Left lung (tissue), 10 donors: ENCODE measurements around the gene OR13J1. TPM values are rescaled to one million over a fixed set of nuclear protein-coding genes. Genes with fewer than 3 reads are reported as not detected.

Experiments used
- ATAC-seq: fragments of 200-7000 bp; cut with Tn5 transposase; one replicate; pipeline ENCODE4 v1.9.1; 2020; ENCODE audit warnings: moderate library complexity
- DNase-seq, 4 donors: peaks; one replicate each; pipeline ENCODE4 v3.0.0-alpha.2; 2013 to 2020
- H3K27ac ChIP-seq, 2 donors: fragments of 200-600 bp; sonication (generic) in 1 of 2; one replicate each; pipeline versions ENCODE4 v1.5.0 to v1.8.0; 2020 to 2021
- H3K27me3 ChIP-seq, 2 donors: fragments of 200-600 bp; sonication (generic) in 1 of 2; one replicate each; pipeline versions ENCODE4 v1.5.0 to v1.8.0; 2020 to 2021
- H3K36me3 ChIP-seq, 2 donors: fragments of 200-600 bp; sonication (generic) in 1 of 2; one replicate each; pipeline versions ENCODE4 v1.5.0 to v1.8.0; 2020 to 2021
- H3K4me1 ChIP-seq, 2 donors: fragments of 200-600 bp; one replicate each; pipeline ENCODE4 v1.8.0; 2021
- H3K4me3 ChIP-seq, 2 donors: fragments of 200-600 bp; sonication (generic) in 1 of 2; one replicate each; pipeline versions ENCODE4 v1.5.0 to v1.8.0; 2020 to 2021; ENCODE audit warnings: mild to moderate bottlenecking in 1 of 2
- H3K9me3 ChIP-seq, 2 donors: fragments of 200-600 bp; sonication (generic) in 1 of 2; one replicate each; pipeline versions ENCODE4 v1.5.0 to v1.8.0; 2020 to 2021
- intact Hi-C, 2 donors: fragments of 100-400 bp; cut with DNase I; formaldehyde crosslinking; loops; one replicate each; pipeline versions ENCODE4 v1.11.2 to v1.14.2; 2022
- polyA plus RNA-seq, 6 donors: library from polyadenylated mRNA; unstranded; fragments of 120-200 nt; gene quantifications; one replicate each; pipeline ENCODE4 v1.2.1, GENCODE V29; 2013; ENCODE audit not compliant: insufficient read length in 6 of 6
- total RNA-seq, 2 donors: library from RNA; stranded (reverse); fragmentation: NEBNext Ultra II Directional; extraction: Animal tissue kit (Norgen Biotek cat#: 25700); gene quantifications; one replicate each; pipeline ENCODE4 v1.2.1, GENCODE V29; 2021
- TF ChIP-seq, protein P1 (sequence below), 2 donors: fragments of 200-600 bp; sonication (generic) in 1 of 2; IDR thresholded peaks; one replicate each; pipeline versions ENCODE4 v1.5.0 to v1.8.0; 2021; ENCODE audit warnings: antibody characterized with exemption in 2 of 2
- donor health status: DM: no; HTN: yes; CAD: no.
- donor health status: DM: no; HTN: no; CAD: no.

OR13J1 gene
- total and polyA plus RNA-seq, 8 donors: 0.10 TPM; not detected in 7

GRCh38 chr9:35864695-35865255 is 5.4 kb downstream of the OR13J1 start:
- Histone ChIP-seq H3K4me3 (no peak overlapping the region), H3K36me3 (no peaks in the 10 kb centered on the region), H3K9me3 (no peaks in the 10 kb centered on the region), H3K27me3 (peaks cover 0 to 65% of the 10 kb centered on the region in 2 donors), H3K27ac (no peak overlapping the region), H3K4me1 (no peaks in the 10 kb centered on the region)
- DNase-seq (no peak), ATAC-seq (no peak)
- TF ChIP-seq, protein P1, sequence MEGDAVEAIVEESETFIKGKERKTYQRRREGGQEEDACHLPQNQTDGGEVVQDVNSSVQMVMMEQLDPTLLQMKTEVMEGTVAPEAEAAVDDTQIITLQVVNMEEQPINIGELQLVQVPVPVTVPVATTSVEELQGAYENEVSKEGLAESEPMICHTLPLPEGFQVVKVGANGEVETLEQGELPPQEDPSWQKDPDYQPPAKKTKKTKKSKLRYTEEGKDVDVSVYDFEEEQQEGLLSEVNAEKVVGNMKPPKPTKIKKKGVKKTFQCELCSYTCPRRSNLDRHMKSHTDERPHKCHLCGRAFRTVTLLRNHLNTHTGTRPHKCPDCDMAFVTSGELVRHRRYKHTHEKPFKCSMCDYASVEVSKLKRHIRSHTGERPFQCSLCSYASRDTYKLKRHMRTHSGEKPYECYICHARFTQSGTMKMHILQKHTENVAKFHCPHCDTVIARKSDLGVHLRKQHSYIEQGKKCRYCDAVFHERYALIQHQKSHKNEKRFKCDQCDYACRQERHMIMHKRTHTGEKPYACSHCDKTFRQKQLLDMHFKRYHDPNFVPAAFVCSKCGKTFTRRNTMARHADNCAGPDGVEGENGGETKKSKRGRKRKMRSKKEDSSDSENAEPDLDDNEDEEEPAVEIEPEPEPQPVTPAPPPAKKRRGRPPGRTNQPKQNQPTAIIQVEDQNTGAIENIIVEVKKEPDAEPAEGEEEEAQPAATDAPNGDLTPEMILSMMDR (IDR thresholded peaks at IDR 0.05): no peak
- intact Hi-C loops: no loop called here

GRCh38 chr9:35863583-35863982 is 6.6 kb downstream of the OR13J1 start:
- no peaks in the 10 kb centered on the region for H3K36me3 ChIP-seq
- DNase-seq (no peak), ATAC-seq (no peak)
- H3K9me3 ChIP-seq: no peaks in the 10 kb centered on the region
- no peak overlapping the region for H3K4me3 ChIP-seq
- TF ChIP-seq, protein P1 (IDR thresholded peaks at IDR 0.05): no peak
- H3K27me3 ChIP-seq: peaks cover 0 to 68% of the 10 kb centered on the region in 2 donors
- intact Hi-C loops: no loop called here
- no peaks in the 10 kb centered on the region for H3K4me1 ChIP-seq
- no peak overlapping the region for H3K27ac ChIP-seq

DNA sequence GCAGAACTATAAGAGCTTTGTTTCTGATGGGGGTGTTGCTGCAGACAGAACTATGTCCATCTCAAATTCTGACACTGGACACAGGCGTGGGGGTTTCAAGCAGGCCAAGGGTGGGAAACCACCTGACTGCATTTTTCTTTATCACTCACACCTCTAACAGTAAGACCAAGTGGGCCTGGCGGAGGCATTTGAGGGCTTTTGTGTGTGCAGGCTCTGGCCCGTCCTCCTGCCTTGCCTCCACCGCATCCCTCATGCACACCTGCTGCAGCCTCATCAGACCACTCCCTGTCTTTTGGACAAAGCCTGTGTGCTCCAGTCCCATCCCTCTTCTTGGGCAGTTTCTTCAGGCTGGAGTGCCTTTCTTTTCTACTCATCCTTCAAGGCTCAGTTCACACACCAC is 7.9 kb downstream of the OR13J1 start:
- ATAC-seq (no peak), DNase-seq (no peak)
- intact Hi-C loops: no loop called here
- Histone ChIP-seq H3K4me3 (no peak overlapping the region), H3K9me3 (no peaks in the 10 kb centered on the region), H3K27ac (no peak overlapping the region), H3K27me3 (peaks cover 0 to 68% of the 10 kb centered on the region in 2 donors), H3K4me1 (no peaks in the 10 kb centered on the region), H3K36me3 (no peaks in the 10 kb centered on the region)
- TF ChIP-seq, protein P1 (IDR thresholded peaks at IDR 0.05): no peak

- H3K4me1 ChIP-seq: no peaks in the 10 kb centered on the region
- no peak overlapping the region for H3K27ac ChIP-seq
- TF ChIP-seq, protein P1 (IDR thresholded peaks at IDR 0.05): no peak
- ATAC-seq: no peak
- DNase-seq: no peak
- H3K9me3 ChIP-seq: no peaks in the 10 kb centered on the region
- no peak overlapping the region for H3K4me3 ChIP-seq
- H3K36me3 ChIP-seq: no peaks in the 10 kb centered on the region
- intact Hi-C loops: no loop called here
- H3K27me3 ChIP-seq: peaks cover 0 to 63% of the 10 kb centered on the region in 2 donors
Measured at GRCh38 chr9:35861161-35861897, 8.9 kb downstream of the OR13J1 start.

DNA sequence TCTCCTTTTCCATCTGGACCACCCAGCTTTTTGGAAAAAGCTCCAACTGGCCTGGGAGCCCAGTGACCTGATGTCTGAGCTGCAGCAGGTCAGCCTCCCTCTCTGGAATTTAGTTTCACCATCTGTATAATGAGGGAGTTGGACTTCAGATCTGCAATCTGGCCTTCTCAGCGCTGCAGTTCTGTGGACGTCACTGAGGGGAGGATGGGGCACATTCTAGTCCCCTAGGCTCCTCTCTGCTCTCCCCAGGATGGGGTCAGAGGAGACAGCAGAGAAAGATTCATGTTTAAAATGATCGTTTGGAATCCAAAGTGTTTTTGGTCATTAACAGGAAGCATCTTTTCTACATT is 10.2 kb downstream of the OR13J1 start:
- no peak for DNase-seq
- H3K27ac ChIP-seq: no peak overlapping the region
- H3K36me3 ChIP-seq: no peaks in the 10 kb centered on the region
- intact Hi-C loops: no loop called here
- no peak overlapping the region for H3K4me3 ChIP-seq
- TF ChIP-seq, protein P1 (IDR thresholded peaks at IDR 0.05): no peak
- ATAC-seq: no peak
- H3K9me3 ChIP-seq: no peaks in the 10 kb centered on the region
- H3K4me1 ChIP-seq: no peaks in the 10 kb centered on the region
- H3K27me3 ChIP-seq: peaks cover 0 to 61% of the 10 kb centered on the region in 2 donors
